H9 (cell line): ENCODE data around the gene NOL7. TPM values are rescaled to one million over a fixed set of nuclear protein-coding genes. Genes with fewer than 3 reads are reported as not detected.

Experiments
- DNase-seq: peaks from one replicate; pipeline ENCODE4 v3.0.0-alpha.2; 2017
- H2AFZ ChIP-seq: one replicate; pipeline ENCODE4 v1.6.1; 2013; ENCODE audit warnings: mild to moderate bottlenecking, low read length, control low read depth, moderate library complexity
- H2AK5ac ChIP-seq: 2 replicates; pipeline ENCODE4 v1.6.1; 2013; ENCODE audit warnings: low read length, control low read depth, mixed read lengths; ENCODE audit not compliant: insufficient read length
- H2BK120ac ChIP-seq: one replicate; pipeline ENCODE4 v1.6.1; 2013; ENCODE audit warnings: low read depth, mild to moderate bottlenecking, low read length, control low read depth, inconsistent platforms; ENCODE audit not compliant: poor library complexity, severe bottlenecking
- H2BK12ac ChIP-seq: 2 replicates; pipeline ENCODE4 v1.6.1; 2013; ENCODE audit warnings: low read length, control low read depth, mixed read lengths, low read depth; ENCODE audit not compliant: insufficient read length
- H2BK15ac ChIP-seq: 2 replicates; pipeline ENCODE4 v1.6.1; 2013; ENCODE audit warnings: low read depth, low read length, control low read depth
- H2BK20ac ChIP-seq: one replicate; pipeline ENCODE4 v1.6.1; 2013; ENCODE audit warnings: low read depth, mild to moderate bottlenecking, low read length, control low read depth, inconsistent platforms; ENCODE audit not compliant: poor library complexity, severe bottlenecking
- H2BK5ac ChIP-seq: 2 replicates; pipeline ENCODE4 v1.6.1; 2013; ENCODE audit warnings: low read length, control low read depth, mixed read lengths; ENCODE audit not compliant: insufficient read length
- H3K14ac ChIP-seq: 2 replicates; pipeline ENCODE4 v1.6.1; 2013; ENCODE audit warnings: low read length, control low read depth; ENCODE audit not compliant: insufficient read depth
- H3K18ac ChIP-seq: 2 replicates; pipeline ENCODE4 v1.6.1; 2013; ENCODE audit warnings: low read depth, mild to moderate bottlenecking, mixed read lengths, low read length, control low read depth; ENCODE audit not compliant: insufficient read length
- H3K23ac ChIP-seq: 2 replicates; pipeline ENCODE4 v1.6.1; 2013; ENCODE audit warnings: low read length, control low read depth, mixed read lengths, low read depth; ENCODE audit not compliant: insufficient read length
- H3K23me2 ChIP-seq: 2 replicates; pipeline ENCODE4 v1.6.1; 2013; ENCODE audit warnings: low read depth, mild to moderate bottlenecking, mixed read lengths, low read length, control low read depth; ENCODE audit not compliant: insufficient read length, poor library complexity, severe bottlenecking
- H3K27ac ChIP-seq: 2 replicates; pipeline ENCODE4 v1.5.1; 2013; ENCODE audit warnings: low read length, control low read depth, mixed read lengths, low read depth; ENCODE audit not compliant: insufficient read length
- H3K27me3 ChIP-seq: 2 replicates; pipeline ENCODE4 v1.6.1; 2013; ENCODE audit warnings: low read length, control low read depth, inconsistent platforms; ENCODE audit not compliant: insufficient read depth
- H3K4ac ChIP-seq: 2 replicates; pipeline ENCODE4 v1.6.1; 2013; ENCODE audit warnings: low read depth, mild to moderate bottlenecking, control low read depth, inconsistent platforms, low read length, moderate library complexity
- H3K4me1 ChIP-seq: 2 replicates; pipeline ENCODE4 v1.6.1; 2013; ENCODE audit warnings: low read length, control low read depth, inconsistent platforms; ENCODE audit not compliant: insufficient read depth
- H3K4me2 ChIP-seq: 2 replicates; pipeline ENCODE4 v1.6.1; 2013; ENCODE audit warnings: low read length, control low read depth, mixed read lengths; ENCODE audit not compliant: insufficient read length, insufficient read depth
- H3K56ac ChIP-seq: 2 replicates; pipeline ENCODE4 v1.6.1; 2013; ENCODE audit warnings: low read depth, mild to moderate bottlenecking, mixed read lengths, low read length, control low read depth; ENCODE audit not compliant: insufficient read length
- H3K79me1 ChIP-seq: 2 replicates; pipeline ENCODE4 v1.6.1; 2013; ENCODE audit warnings: low read depth, mild to moderate bottlenecking, moderate library complexity, low read length, control low read depth, inconsistent platforms; ENCODE audit not compliant: insufficient read depth, poor library complexity, severe bottlenecking
- H3K79me2 ChIP-seq: 2 replicates; pipeline ENCODE4 v1.6.1; 2013; ENCODE audit warnings: low read length, control low read depth, inconsistent platforms; ENCODE audit not compliant: insufficient read depth
- H3K9ac ChIP-seq: 2 replicates; pipeline ENCODE4 v1.6.1; 2013; ENCODE audit warnings: low read length, control low read depth, mixed read lengths; ENCODE audit not compliant: insufficient read length; ENCODE audit errors: extremely low read depth
- H3K9me3 ChIP-seq: one replicate; pipeline ENCODE4 v1.6.1; 2013; ENCODE audit warnings: low read depth, low read length, inconsistent platforms; ENCODE audit not compliant: control insufficient read depth
- H3T11ph ChIP-seq: one replicate; pipeline ENCODE4 v1.6.1; 2013; ENCODE audit warnings: mild to moderate bottlenecking, low read length, control low read depth, inconsistent platforms
- H4K20me1 ChIP-seq: one replicate; pipeline ENCODE4 v1.6.1; 2013; ENCODE audit not compliant: control insufficient read depth, insufficient read length, insufficient read depth
- H4K5ac ChIP-seq: 2 replicates; pipeline ENCODE4 v1.6.1; 2013; ENCODE audit warnings: low read depth, mild to moderate bottlenecking, mixed read lengths, low read length, control low read depth; ENCODE audit not compliant: insufficient read length
- H4K8ac ChIP-seq: replicated peaks from 2 replicates; pipeline ENCODE4 v1.6.1; 2013; ENCODE audit warnings: low read length, control low read depth, mixed read lengths, low read depth; ENCODE audit not compliant: insufficient read length
- H4K91ac ChIP-seq: 2 replicates; pipeline ENCODE4 v1.6.1; 2013; ENCODE audit warnings: low read depth, mild to moderate bottlenecking, moderate library complexity, mixed read lengths, low read length, control low read depth; ENCODE audit not compliant: insufficient read length
- H3K27ac Mint-ChIP-seq, 3 experiments: 2 replicates in 2 of 3; 3 replicates in 1 of 3; pipeline ENCODE4 v1.8.0; 2020 to 2021; ENCODE audit warnings: mixed read lengths in 3 of 3, mild to moderate bottlenecking in 1 of 3, moderate library complexity in 1 of 3
- H3K27me3 Mint-ChIP-seq: 2 replicates; pipeline ENCODE4 v1.8.0; 2021; ENCODE audit warnings: low read depth, mild to moderate bottlenecking, moderate library complexity, mixed read lengths
- H3K36me3 Mint-ChIP-seq, 3 experiments: 2 replicates in 2 of 3; 3 replicates in 1 of 3; pipeline ENCODE4 v1.8.0; 2020 to 2021; ENCODE audit warnings: low read depth in 3 of 3, mixed read lengths in 3 of 3; ENCODE audit not compliant: insufficient read depth in 1 of 3
- H3K4me1 Mint-ChIP-seq, 2 experiments: 2 replicates each; pipeline ENCODE4 v1.8.0; 2020; ENCODE audit warnings: mixed read lengths in 2 of 2
- H3K4me3 Mint-ChIP-seq, 2 experiments: 2 replicates in 1 of 2; 3 replicates in 1 of 2; pipeline ENCODE4 v1.8.0; 2020 to 2021; ENCODE audit warnings: mild to moderate bottlenecking in 2 of 2, mixed read lengths in 2 of 2, moderate library complexity in 1 of 2
- H3K9me3 Mint-ChIP-seq, 2 experiments: 2 replicates in 1 of 2; 3 replicates in 1 of 2; pipeline ENCODE4 v1.8.0; 2020; ENCODE audit warnings: mild to moderate bottlenecking in 2 of 2, mixed read lengths in 2 of 2, moderate library complexity in 1 of 2
- CTCF ChIP-seq: fragments of 200-600 bp; sonication (generic); conservative IDR thresholded peaks from 3 replicates; pipeline ENCODE4 v1.8.0; 2021; ENCODE audit warnings: antibody characterized with exemption, mild to moderate bottlenecking
- WGBS: extraction: QIAGEN DNeasy Blood & Tissue Kit; methylation state at CpG from one replicate; pipeline ENCODE4 v1.1.7; 2013; ENCODE audit warnings: missing lambda C conversion rate, low lambda C conversion rate, mixed read lengths; ENCODE audit not compliant: insufficient read length; ENCODE audit errors: extremely low coverage; 5-methylcytosine and 5-hydroxymethylcytosine counted together
- total RNA-seq: library from RNA; stranded (reverse); gene quantifications from 2 replicates; pipeline ENCODE4 v1.2.1, GENCODE V29; 2021

NOL7 gene
- total RNA-seq, 1 experiment from 2014 or later, result 72.1 TPM

GRCh38 chr6:13660273-13660672 is 45.1 kb downstream of the NOL7 start:
- H3K27ac ChIP-seq, result no peak overlapping the region
- no peaks in the 10 kb centered on the region for H3K23me2 ChIP-seq
- no peak overlapping the region for H3K4me2 ChIP-seq
- no peak overlapping the region for H3K56ac ChIP-seq
- H3K9ac ChIP-seq, result no peak overlapping the region
- H3K9me3 Mint-ChIP-seq, result no peaks in the 10 kb centered on the region
- no peak overlapping the region for H2BK15ac ChIP-seq
- no peak for DNase-seq
- H3K4ac ChIP-seq, result no peak overlapping the region
- H2BK12ac ChIP-seq, result no peak overlapping the region
- H3T11ph ChIP-seq, result no peak overlapping the region
- no peak overlapping the region for H3K4me3 Mint-ChIP-seq
- H3K79me1 ChIP-seq, result peaks cover 2% of the 10 kb centered on the region
- no peaks in the 10 kb centered on the region; the same call in 1 of the 2 replicates for H3K4me1 ChIP-seq
- H3K79me2 ChIP-seq, result peaks cover 4% of the 10 kb centered on the region; the same call in 1 of the 2 replicates
- no peak overlapping the region for H3K14ac ChIP-seq
- H3K36me3 Mint-ChIP-seq, result no peaks in the 10 kb centered on the region
- no peak overlapping the region for H4K5ac ChIP-seq
- no peak overlapping the region for H4K8ac ChIP-seq
- H3K9me3 ChIP-seq, result no peaks in the 10 kb centered on the region
- no peak overlapping the region for H2BK5ac ChIP-seq
- H2AK5ac ChIP-seq, result no peak overlapping the region
- no peak overlapping the region for H4K91ac ChIP-seq
- H2BK20ac ChIP-seq, result no peak overlapping the region
- H3K27me3 ChIP-seq, result no peaks in the 10 kb centered on the region
- no peak overlapping the region for H3K23ac ChIP-seq
- no peak for TF ChIP-seq CTCF
- H3K27me3 Mint-ChIP-seq, result no peaks in the 10 kb centered on the region
- H4K20me1 ChIP-seq, result no peaks in the 10 kb centered on the region
- no CpG with 5 or more reads among the region's 1 CpG for WGBS
- peak overlapping the region in 1 of 3 experiments; percentile 78; a peak in 3 of 7 replicates for H3K27ac Mint-ChIP-seq
- H2BK120ac ChIP-seq, result no peak overlapping the region
- H3K4me1 Mint-ChIP-seq, result peaks cover 25 to 31% of the 10 kb centered on the region in 2 experiments
- H3K18ac ChIP-seq, result no peak overlapping the region
- no peak overlapping the region for H2AFZ ChIP-seq
